22Rv1 (cell line): ENCODE results near the gene USP50.

ENCODE experiments used
- CTCF ChIP-seq: fragments of 450-650 bp; IDR thresholded peaks from 2 replicates; pipeline ENCODE4 v1.5.1; 2017; ENCODE audit warnings: mild to moderate bottlenecking
- ZFX ChIP-seq: fragments of 450-650 bp; IDR thresholded peaks from 2 replicates; pipeline ENCODE4 v1.6.1; 2017; ENCODE audit warnings: antibody characterized with exemption, borderline replicate concordance

DNA sequence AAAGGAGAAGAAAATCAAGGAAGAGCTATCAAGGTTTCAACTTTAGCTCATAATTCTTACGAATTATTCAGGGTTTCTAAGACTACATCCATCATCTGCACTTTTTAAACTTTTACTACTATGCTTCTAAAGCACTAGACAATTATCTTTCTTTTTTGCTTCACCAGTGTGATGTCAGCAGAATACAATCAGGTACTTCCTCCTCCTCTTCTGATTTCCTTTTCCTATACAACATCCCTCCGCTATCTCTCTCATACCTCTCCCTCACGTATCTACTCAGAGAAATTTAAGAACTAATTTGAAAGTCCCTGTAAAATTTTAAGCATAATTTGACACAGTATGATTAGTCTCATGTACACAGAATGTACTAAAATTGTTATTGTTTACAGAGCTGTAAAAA is 47.3 kb upstream of the USP50 start:
- TF ChIP-seq CTCF (no peak), ZFX (no peak)
